Ovary (tissue), 3 donors: ENCODE data around the gene CFAP45.

ENCODE experiments used
- EP300 ChIP-seq: sonication (generic); formaldehyde crosslinking; IDR thresholded peaks from one replicate; pipeline ENCODE4 v1.6.1; 2017; ENCODE audit warnings: antibody characterized with exemption
- TF ChIP-seq, protein P1 (sequence below), 3 donors: fragments of 450-650 bp in 2 of 3; fragments of 200-600 bp in 1 of 3; IDR thresholded peaks; one replicate each; pipeline versions ENCODE4 v1.5.1 to v1.8.0; 2016 to 2022; ENCODE audit warnings: antibody characterized with exemption in 3 of 3, mild to moderate bottlenecking in 1 of 3
- donor health status: DM: no; HTN: no; CAD: no.

DNA sequence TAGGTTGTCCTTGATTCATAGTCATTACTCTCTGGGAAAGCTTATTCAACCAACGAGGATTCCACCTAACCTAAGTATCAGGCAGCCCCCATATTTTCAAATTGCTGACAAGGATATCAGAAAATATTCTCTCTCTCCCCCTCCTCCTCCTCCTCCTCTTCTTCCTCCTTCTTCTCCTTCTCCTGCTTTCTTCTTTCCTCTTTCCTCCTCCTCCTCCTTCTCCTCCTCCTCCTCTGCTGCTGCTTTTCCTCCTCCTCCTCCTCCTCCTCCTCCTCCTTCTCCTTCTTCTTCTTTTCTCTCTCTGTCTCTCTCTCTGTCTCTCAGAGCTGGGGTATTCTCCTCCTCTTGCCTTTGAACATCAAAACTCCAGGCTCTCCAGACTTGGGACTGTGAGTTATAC lies 48.0 kb upstream of the CFAP45 start:
- TF ChIP-seq, protein P1, sequence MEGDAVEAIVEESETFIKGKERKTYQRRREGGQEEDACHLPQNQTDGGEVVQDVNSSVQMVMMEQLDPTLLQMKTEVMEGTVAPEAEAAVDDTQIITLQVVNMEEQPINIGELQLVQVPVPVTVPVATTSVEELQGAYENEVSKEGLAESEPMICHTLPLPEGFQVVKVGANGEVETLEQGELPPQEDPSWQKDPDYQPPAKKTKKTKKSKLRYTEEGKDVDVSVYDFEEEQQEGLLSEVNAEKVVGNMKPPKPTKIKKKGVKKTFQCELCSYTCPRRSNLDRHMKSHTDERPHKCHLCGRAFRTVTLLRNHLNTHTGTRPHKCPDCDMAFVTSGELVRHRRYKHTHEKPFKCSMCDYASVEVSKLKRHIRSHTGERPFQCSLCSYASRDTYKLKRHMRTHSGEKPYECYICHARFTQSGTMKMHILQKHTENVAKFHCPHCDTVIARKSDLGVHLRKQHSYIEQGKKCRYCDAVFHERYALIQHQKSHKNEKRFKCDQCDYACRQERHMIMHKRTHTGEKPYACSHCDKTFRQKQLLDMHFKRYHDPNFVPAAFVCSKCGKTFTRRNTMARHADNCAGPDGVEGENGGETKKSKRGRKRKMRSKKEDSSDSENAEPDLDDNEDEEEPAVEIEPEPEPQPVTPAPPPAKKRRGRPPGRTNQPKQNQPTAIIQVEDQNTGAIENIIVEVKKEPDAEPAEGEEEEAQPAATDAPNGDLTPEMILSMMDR (IDR thresholded peaks at IDR 0.05), result no peak
- no peak for TF ChIP-seq EP300
